Endometrial microvascular endothelial cells (primary cell): ENCODE results near the gene SPPL2A. TPM values are rescaled to one million over a fixed set of nuclear protein-coding genes. Genes with fewer than 3 reads are reported as not detected.
"Not testable (repeated sequence)": the region's sequence is repeated elsewhere in the genome, so short reads cannot be mapped to it uniquely, and the experiment has no call there.

ENCODE experiments used
- in situ Hi-C: cut with HindIII; loops from 2 replicates; pipeline ENCODE4 v1.10.0; 2017; ENCODE audit warnings: low sequenced_read_pairs, low pct_unique_long_range_greater_than_20kb; ENCODE audit errors: inconsistent ontology term
- total RNA-seq: library from RNA; depleted of rRNA; stranded (reverse); fragments of >200 nt; gene quantifications from one replicate; pipeline ENCODE4 v1.2.3, GENCODE V29; 2015; ENCODE audit errors: inconsistent ontology term

SPPL2A gene, protein sequence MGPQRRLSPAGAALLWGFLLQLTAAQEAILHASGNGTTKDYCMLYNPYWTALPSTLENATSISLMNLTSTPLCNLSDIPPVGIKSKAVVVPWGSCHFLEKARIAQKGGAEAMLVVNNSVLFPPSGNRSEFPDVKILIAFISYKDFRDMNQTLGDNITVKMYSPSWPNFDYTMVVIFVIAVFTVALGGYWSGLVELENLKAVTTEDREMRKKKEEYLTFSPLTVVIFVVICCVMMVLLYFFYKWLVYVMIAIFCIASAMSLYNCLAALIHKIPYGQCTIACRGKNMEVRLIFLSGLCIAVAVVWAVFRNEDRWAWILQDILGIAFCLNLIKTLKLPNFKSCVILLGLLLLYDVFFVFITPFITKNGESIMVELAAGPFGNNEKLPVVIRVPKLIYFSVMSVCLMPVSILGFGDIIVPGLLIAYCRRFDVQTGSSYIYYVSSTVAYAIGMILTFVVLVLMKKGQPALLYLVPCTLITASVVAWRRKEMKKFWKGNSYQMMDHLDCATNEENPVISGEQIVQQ
- 90.2 TPM for total RNA-seq

- in situ Hi-C loops = no loop called here
Measured at GRCh38 chr15:50765195-50765967, at the start of gene SPPL2A. Gene SPPL2A, minus strand, starts transcription at chr15:50765706. Its CDS starts 173 bp downstream, at chr15:50765533.

DNA sequence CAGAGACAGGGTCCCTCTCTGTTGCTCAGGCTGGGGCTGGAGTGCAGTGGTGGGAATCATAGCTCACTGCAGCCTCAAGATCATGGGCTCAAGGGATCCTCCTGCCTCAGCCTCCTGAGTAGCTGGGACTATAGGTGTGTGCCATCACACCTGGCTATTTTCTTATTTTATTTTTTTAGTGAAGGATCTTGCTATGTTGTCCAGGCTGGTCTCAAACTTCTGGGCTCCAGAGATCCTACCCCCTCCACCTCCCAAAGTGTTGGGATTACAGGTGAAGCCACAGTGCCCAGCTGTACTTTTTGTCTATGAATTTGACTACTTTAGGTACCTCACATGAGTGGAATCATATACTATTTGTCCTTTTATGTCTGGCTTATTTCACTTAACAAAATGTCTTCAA is 49.1 kb upstream of the SPPL2A start:
- in situ Hi-C loops = no loop called here

- in situ Hi-C loops = no loop called here
Measured at GRCh38 chr15:50813865-50814264, 48.4 kb upstream of the SPPL2A start.

- in situ Hi-C loops = no loop called here
Measured at GRCh38 chr15:50813089-50813488, 47.6 kb upstream of the SPPL2A start.

- in situ Hi-C loops = not testable (repeated sequence)
Measured at GRCh38 chr15:50812181-50812506, 46.6 kb upstream of the SPPL2A start.

DNA sequence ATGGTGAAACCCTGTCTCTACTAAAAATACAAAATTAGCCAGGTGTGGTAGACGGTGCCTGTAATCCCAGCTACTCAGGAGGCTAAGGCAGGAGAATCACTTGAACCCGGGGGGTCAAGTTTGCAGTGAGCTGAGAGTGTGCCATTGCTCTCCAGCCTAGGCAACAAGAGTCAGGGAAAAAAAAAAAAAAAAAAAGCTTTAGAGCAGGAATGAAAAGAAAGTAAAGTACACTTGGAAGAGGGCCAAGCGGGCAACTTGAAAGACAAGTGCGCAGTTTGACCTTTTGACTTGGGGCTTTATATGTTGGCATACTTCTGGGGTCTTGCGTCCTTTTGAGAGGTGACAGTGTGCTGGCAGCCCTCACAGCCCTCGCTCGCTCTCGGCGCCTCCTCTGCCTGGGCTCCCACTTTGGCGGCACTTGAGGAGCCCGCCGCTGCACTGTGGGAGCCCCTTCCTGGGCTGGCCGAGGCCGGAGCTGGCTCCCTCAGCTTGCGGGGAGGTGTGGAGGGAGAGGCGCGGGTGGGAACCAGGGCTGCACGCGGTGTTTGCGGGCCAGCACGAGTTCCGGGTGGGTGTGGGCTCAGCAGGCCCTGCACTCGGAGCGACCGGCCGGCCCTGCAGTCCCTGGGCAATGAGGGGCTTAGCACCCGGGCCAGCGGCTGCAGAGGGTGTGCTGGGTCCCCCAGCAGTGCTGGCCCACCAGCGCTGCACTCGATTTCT is 46.1 kb upstream of the SPPL2A start:
- in situ Hi-C loops = not testable (repeated sequence)

- in situ Hi-C loops = no loop called here
Measured at GRCh38 chr15:50810128-50810527, 44.6 kb upstream of the SPPL2A start.

GRCh38 chr15:50808728-50809127 is 43.2 kb upstream of the SPPL2A start:
- in situ Hi-C loops = no loop called here

DNA sequence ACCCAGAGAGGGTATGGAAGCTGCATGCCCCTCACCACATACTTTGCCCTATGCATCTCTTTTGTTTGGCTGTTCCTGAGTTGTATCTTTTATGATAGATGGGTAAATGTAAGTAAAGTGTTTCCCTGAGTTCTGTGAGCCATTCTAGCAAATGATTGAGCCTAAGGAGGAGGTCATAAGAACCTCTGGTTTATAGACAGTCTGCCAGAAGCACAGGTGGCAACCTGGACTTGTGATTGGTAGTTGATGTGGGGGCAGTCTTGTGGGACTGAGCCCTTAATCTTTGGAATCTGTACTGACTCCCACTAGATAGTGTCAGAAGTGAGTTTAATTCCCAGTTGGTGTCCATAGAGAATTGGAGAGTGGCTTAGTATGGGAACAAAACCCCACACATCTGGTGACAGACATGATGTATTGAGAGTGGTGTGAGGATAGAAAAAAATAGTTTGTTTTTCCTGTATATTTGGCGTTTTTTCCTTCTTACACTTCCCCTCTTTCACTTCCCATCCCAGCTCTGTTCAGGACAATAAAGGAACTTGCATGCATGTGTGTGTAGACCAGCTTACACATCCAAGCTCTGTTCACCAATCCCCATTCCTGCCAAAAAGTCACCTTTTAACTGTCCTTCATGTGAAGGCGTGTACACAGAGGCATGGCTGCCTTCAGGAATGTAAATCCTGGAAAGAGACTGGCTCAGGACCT is 38.1 kb upstream of the SPPL2A start:
- in situ Hi-C loops = no loop called here

- in situ Hi-C loops = no loop called here
Measured at GRCh38 chr15:50800715-50801114, 35.2 kb upstream of the SPPL2A start.

GRCh38 chr15:50798684-50799083 is 33.2 kb upstream of the SPPL2A start:
- in situ Hi-C loops = no loop called here

- in situ Hi-C loops = no loop called here
Measured at GRCh38 chr15:50797926-50798325, 32.4 kb upstream of the SPPL2A start.

DNA sequence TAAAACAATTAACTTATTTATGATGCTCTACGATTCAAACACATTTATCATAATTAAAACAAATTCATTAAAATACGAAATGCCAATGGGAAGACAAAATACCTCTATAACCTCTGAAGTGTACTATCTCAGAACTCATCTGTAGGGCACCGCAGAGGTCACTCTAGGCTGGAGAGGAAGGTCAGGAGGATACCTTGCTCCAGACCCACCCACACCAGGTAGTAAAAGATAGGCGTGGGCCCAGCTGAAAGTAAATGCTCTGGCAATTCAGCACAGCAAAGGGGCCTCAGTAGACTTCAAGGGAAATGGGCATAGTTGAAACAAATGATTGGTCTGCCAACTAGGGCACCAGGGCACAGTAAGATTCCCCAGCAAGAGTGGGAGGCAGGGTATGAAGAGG is 26.0 kb upstream of the SPPL2A start:
- in situ Hi-C loops = no loop called here

GRCh38 chr15:50790778-50791453 is 25.4 kb upstream of the SPPL2A start:
- in situ Hi-C loops = no loop called here

- in situ Hi-C loops = no loop called here
Measured at GRCh38 chr15:50786871-50787270, 21.4 kb upstream of the SPPL2A start.

- in situ Hi-C loops = no loop called here
Measured at GRCh38 chr15:50786438-50786837, 20.9 kb upstream of the SPPL2A start.

DNA sequence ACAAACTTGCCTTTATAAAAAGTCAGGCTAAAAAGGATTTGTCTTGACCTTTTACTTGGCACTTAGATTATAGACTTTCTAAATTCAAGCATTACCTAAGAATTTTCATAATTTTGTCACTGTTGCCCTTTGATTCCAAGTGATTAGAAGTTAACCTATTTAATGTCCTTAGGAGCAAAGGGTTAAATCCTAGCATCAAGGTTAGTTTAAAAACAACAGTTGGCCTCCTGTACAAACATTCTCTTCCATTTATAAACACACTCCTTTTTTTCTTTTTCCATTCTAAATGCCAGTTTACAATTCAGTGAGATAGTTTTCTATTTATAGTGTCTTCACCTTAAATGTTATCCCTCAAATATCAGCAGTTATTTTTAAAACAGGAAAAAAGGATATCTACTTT is 18.4 kb upstream of the SPPL2A start:
- in situ Hi-C loops = no loop called here

DNA sequence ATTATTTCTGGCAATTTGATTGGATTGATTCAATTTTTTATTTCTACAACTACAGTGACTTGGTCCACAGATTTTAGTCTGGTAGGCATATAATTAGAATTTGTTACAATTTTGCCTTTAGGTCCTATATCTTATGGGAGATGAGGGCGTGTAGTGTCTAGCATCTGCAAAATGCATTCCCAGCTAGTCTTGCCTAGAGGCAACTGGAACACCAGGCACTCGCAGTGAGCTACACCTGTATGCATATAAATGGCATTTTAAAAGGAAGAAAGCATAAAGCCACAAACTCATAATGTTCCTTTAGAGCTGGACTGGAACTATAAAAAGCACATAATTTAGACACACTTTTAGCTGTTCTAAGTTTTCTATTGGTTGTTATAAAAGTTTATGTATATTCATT is 17.9 kb upstream of the SPPL2A start:
- in situ Hi-C loops = no loop called here
